T-helper 1 cell (primary cell): ENCODE results near the gene TSPOAP1.
"Not testable (repeated sequence)": the region's sequence is repeated elsewhere in the genome, so short reads cannot be mapped to it uniquely, and the experiment has no call there.

Experiments
- DNase-seq, 5 donors: peaks; one replicate each; pipeline ENCODE4 v3.0.0-alpha.2; 2012 to 2020

TSPOAP1 gene

DNA sequence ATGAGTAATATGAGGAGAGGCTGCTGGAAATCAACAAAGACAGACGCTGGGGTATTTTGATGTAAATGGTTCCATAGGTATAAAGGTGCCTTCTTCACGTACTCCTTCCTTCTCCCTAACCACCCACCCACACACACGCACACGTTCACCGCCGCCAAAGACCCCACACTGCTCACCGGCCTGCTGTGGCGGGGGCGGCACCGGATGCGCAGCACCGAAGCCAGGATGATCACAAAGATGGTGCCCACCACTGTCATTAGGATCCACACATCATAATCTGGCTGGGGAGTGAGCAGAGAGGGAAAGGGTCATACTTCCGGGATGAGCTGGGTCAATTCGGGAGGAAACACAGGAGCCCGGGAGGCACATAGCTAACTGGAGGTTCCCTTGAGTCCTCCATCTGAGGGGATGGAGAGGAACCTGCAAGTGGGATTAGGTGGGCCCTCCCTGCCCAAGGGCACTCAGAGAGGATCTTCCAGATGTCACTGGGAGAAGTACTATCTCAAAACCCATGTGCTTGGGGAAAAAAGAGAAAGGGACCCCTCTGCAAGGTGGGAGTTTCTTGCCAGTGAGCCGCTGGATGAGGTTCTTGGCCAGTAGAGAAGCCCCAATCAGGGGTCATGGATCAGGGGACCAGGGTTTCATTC is 33.9 kb upstream of the TSPOAP1 start:
- no peak for DNase-seq

- DNase-seq = no peak
Measured at GRCh38 chr17:58360296-58361063, 31.9 kb upstream of the TSPOAP1 start.

DNA sequence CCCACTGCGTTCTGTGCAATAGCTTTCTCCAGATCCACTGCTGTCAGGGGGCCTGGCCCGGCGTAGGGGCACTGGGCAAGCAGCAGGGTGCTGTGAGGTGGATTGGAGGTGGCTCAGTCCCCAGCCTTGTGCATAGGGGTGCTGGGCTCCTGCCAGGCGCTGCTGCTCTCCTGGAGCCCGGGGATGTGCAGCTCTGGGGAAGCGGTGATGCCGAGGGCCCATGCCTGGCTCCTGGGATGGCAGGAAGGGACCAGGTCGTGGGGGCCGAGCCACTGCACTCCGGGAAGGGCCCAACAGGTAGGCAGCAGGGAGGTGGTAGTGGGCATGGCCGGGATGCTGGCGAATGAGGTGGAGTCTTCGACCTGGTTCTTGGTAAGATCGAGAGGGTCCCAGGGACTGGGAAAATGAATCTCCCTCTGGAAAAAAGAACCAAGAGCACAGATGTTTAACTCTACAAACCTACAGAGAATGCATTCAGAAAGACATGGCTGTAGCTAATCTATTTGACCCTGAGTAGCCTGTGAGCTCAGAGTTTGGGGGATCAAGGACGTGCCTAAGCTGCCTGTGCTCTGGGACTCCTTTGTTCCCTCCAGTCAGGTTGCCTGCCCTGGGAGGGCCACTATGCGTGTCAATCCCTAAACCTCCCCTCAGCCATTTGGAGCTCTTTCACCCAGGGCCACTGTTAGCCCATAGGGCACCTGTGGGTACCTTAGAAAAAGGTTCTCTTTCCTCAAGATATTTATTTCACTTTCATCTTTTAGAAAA is 30.0 kb upstream of the TSPOAP1 start:
- no peak for DNase-seq

DNA sequence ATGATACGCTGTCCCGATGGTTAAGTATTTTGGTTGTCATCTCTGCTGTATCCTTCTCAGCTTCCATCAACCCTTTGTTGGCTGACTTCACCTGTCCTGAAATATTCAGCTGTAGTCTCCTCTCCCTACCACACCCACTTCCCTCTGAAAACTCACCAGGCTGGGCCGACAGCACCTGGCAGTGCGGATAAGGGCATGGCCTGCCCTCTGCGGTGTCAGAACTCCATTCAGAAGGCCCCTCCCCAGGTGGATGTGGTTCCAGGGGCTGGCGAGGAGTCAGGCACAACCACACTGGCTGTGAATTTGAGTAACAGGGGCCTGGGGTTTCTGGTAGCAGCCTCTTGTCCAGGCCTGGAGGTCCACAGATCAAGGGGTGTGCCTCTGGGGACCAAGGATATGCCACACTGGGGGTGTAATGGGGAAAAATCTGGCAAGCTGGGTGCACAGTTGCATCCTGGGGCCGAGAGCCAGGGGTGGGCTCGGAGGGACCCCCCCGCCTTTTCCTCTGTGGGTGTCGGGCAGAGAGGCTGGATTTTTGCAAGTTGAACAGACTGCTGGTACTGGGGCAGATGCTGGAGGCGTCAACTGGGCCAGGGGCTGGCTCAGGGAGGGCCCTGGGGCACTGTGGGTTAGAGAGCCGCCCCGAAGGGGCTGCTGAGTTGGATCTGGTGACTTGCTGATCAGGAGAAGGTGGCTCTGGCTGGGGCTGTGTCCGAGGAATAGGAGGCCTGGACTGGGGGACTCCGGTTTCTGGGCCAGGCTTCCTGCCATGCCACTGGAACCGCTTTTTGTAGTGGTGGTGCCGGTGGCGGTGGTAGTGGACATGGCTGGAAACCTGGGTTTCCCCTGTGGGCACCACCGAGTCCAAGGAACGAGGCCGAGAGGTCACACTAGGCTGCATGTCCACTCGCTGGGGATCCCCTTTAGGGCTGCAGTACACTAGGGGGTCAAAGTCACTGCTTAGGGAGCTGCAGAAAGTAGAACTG is 29.0 kb upstream of the TSPOAP1 start:
- no peak for DNase-seq

DNA sequence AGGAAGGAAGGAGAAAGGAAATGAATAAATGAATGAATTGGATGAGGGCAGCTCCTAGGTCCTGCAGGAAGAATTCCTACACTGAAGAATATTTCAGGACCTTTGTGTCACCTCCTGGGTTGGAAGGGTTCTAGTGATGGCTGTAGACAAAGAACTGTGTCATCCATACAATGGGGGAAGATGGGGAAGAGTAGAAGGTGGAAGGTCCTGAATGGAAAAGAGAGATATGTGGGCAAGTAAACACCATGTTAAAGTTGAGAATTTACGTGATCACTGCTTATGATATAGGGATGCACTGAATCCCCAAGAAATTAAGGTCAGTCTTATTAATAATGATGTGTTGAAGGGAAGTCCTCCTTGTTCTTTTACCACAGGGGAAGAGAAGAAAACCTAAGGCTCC is 27.6 kb upstream of the TSPOAP1 start:
- no peak for DNase-seq

DNA sequence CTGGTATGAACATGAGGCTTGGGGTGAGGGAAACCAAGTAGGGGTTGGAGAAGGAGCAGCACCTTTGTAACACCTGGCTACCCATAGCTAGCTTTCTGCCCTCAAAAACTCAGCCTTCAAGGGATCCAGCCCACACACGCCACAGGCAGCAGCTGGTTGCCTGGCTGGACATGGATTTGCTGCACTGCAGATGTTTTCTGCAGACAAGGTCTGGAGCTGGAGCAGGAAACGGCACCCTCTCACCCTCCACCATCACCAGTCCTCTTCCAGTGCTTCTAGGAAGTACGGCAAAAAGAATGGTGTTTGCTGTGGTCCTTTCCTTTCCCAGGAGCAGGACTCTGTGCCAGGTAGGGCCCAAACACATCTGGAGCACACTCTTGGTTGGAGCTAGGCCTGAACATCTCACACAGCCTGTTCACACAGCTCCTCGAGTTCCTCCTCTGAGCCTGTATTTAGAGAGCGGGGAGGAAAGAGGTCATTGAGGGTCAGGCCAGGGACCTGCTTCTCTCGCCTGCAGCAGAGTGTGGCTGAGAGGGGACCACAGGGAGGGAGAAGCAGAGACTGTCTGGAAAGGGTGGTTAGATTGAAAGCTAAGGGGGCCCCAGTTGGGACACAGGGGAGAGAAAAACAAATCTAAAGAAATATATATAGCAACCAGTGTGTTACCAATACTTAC is 26.1 kb upstream of the TSPOAP1 start:
- DNase-seq = no peak

- DNase-seq = no peak
Measured at GRCh38 chr17:58353389-58353825, 24.8 kb upstream of the TSPOAP1 start.

GRCh38 chr17:58352596-58353388 is 24.2 kb upstream of the TSPOAP1 start:
- DNase-seq = peak in 1 of 5 donors; percentile 32

DNA sequence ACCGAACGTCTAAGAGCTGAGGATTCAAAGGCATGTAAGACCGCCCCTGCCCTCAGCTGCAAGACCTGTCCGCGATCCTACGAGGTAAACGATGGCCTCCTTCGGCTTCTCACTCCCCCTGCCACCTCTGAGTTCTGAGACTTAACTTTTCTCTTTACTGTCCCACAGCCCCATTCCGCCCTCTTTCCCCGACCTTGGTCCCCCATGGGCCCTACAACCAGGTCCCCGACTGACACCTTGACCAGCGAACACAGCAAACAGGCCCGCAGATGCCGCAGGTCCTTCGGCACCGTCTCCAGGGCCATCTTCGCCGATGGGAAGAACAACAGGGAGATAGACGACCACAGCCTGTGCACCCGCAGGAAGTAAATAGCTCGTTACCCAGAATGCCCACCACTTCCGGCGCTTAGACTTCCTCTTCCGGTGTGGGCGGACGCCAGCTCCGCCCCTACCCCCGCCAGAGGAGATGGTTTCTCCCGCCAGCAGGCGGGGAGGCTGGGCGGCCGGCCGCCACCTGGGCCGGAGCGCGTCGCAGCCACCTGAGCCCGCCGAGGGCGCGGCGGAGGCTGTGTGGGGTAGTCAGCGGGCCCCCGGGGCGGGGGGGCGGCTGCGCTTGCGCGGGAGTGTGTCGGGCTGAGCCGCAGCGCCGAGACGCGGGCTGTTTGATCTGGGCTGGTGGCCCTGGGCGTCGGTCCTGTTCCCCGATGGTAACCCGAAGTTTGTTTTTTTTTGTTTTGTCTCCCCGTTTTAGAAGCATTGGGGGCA is 23.4 kb upstream of the TSPOAP1 start, which contains the start of gene SUPT4H1:
Gene SUPT4H1, minus strand, starts transcription at position 371 of the 765 bp plus-strand sequence. Its CDS starts 66 bp downstream, at position 305.
- DNase-seq = peak; percentile 85 to 95 (median 87)

DNA sequence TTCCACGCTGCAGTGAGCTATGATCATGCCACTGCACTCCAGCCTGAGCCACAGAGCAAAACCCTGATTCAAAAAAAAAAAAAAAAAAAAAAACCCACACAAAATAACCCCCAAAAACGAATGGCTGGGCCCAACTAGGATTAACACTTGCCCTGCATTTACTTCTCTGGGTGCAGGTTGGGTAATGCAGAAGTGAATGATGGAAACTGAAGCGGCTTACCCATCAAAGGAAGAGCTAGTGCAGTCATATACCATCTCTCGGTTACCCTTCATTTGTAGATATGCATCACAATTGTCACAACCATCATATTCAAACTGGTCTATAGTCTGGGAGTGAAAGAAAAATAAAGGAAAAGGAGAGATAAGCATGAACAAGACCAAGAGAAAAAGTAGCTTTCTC is 22.6 kb upstream of the TSPOAP1 start:
- DNase-seq = no peak

DNA sequence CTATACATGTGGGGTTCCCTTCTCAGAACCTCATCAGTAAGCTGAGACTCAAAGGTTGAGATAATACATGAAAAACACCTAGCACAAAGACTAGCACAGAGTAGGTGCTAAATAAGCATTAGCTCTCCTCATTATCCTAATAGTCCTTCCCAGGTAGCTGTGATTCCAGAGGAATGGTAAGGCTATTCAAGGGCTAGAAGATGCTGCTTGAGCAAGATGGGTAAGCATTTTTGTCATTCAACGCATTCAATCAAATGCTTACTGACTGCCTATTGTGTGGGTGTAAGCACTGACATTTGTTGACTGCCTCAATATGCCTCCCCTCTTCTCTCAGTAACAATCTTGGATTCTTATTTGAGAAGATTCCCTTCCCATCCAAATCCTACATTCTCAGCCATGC is 19.4 kb upstream of the TSPOAP1 start:
- DNase-seq = no peak

DNA sequence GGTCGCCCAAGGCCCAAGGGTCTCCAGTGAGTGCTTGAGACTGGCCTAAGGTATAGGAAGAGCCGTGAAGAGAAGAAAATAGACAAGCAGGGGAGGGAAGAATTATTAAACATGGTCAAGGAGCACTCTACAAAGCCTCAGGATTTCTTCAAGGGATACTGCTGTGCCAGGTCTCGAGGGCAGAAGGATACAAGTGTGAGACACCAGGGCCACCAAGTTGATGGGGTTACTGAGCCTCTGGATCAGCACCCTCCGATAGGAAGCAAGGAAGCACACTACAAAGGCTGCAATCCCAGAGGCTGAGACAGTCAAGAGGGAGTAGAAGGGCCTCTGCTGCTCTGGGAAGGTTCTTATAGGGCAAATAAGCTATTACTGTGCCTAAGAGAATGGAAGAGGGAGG is 16.9 kb upstream of the TSPOAP1 start:
- no peak for DNase-seq

DNA sequence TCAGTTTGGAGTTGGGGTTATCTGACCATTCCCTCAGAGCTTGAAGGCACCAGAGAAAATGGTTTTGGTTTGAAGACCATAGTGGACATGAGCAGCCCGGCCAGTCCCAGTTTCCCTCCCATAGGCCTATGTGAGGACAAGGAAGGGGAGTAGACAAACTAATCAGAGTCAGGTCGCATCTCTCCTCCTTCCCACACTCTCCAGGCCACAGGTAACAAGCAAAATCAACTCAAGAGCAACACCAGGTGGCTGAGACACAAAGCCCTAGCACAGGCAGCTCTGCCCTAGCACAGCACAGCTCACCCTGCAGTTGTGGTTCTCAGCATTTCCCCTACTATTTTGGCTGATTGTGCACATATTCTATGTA is 16.2 kb upstream of the TSPOAP1 start:
- DNase-seq = peak in 4 of 5 donors; percentile 55 to 86 (median 60)

GRCh38 chr17:58344047-58344790 is 15.6 kb upstream of the TSPOAP1 start:
- DNase-seq = peak; percentile 77 to 98 (median 82)

- no peak for DNase-seq
Measured at GRCh38 chr17:58343131-58343530, 14.5 kb upstream of the TSPOAP1 start.

DNA sequence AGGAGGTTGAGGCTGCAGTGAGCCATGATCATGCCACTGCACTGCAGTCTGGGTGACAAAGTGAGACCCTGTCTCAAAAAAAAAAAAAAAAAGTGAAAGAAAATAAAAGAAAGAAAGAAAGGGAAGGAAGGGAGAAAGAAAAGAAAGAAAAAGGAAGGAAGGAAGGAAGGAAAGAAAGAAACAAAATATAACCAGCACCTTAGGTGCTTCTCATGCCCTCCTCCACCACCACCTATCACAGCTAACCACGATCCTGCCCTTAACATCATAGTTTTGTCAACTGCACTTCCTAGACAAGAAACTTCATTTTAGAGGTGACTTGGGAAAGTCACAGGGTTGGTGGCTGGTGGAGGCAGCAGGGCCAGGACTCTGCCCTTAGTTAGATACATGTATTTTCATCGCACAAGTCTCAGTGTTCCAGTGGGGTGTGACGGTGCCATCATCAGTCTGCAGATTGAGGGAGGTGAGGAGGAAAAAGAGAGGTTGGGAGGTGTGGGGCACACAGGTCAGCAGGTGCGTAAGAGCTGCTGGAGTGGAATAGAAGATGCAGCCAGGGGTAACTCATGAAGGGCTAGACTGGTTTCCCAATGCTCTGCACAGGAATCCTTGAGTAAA is 13.4 kb upstream of the TSPOAP1 start:
- no peak for DNase-seq

GRCh38 chr17:58341136-58341860 is 12.7 kb upstream of the TSPOAP1 start:
- DNase-seq = not testable (repeated sequence)

GRCh38 chr17:58340405-58340876 is 11.8 kb upstream of the TSPOAP1 start:
- DNase-seq = no peak
